ENCODE data around the gene RAPGEF4.

The RAPGEF4 gene

GRCh38 chr2:172702451-172702850 lies 33.2 kb upstream of the RAPGEF4 start:
- no peaks in the 10 kb centered on the region for H4K20me1 ChIP-seq (ENCODE audit: control insufficient read depth, insufficient read depth, low read depth, low read length)
- no peak for TF ChIP-seq EZH2phosphoT487 (IDR thresholded peaks at IDR 0.05; ENCODE audit: borderline replicate concordance, low read length)
- no peak for TF ChIP-seq CTCF (IDR thresholded peaks at IDR 0.05; ENCODE audit: low read depth, low read length, poor library complexity, severe bottlenecking)

GRCh38 chr2:172704072-172704936 lies 31.3 kb upstream of the RAPGEF4 start:
- Histone ChIP-seq H3K9me3 (ENCODE audit: control insufficient read depth, insufficient read depth, low read length) (no peaks in the 10 kb centered on the region), H4K20me1 (ENCODE audit: control insufficient read depth, insufficient read depth, low read depth, low read length) (no peaks in the 10 kb centered on the region), H3K4me3 (ENCODE audit: low read length) (no peak overlapping the region), H3K27me3 (ENCODE audit: control insufficient read depth, low read length) (peaks cover 9% of the 10 kb centered on the region; the same call in 1 of the 2 replicates), H3K4me2 (ENCODE audit: low read length) (no peak overlapping the region), H3K4me1 (ENCODE audit: control insufficient read depth, low read length) (peaks cover 1% of the 10 kb centered on the region), H3K9me2 (replicated peaks; ENCODE audit: control insufficient read depth, low read length) (no peaks in the 10 kb centered on the region), H3K36me3 (ENCODE audit: control insufficient read depth, low read length) (no peaks in the 10 kb centered on the region), H3K27ac (ENCODE audit: low read depth, low read length) (no peak overlapping the region), H3K79me2 (ENCODE audit: control insufficient read depth, low read length) (no peaks in the 10 kb centered on the region), H3F3A (ENCODE audit: control insufficient read depth, insufficient read depth) (no peaks in the 10 kb centered on the region)
- TF ChIP-seq EZH2phosphoT487 (IDR thresholded peaks at IDR 0.05; ENCODE audit: borderline replicate concordance, low read length) (no peak), CTCF (IDR thresholded peaks at IDR 0.05; ENCODE audit: low read depth, low read length, poor library complexity, severe bottlenecking) (peak; percentile 68)

More at GRCh38 chr2:172702451-172702850, 33.2 kb upstream of the RAPGEF4 start:
- Histone ChIP-seq H3K27ac (ENCODE audit: low read depth, low read length) (no peak overlapping the region), H3F3A (ENCODE audit: control insufficient read depth, insufficient read depth) (no peaks in the 10 kb centered on the region), H3K4me2 (ENCODE audit: low read length) (no peak overlapping the region), H3K27me3 (ENCODE audit: control insufficient read depth, low read length) (no peaks in the 10 kb centered on the region), H3K79me2 (ENCODE audit: control insufficient read depth, low read length) (no peaks in the 10 kb centered on the region), H3K9me2 (replicated peaks; ENCODE audit: control insufficient read depth, low read length) (no peaks in the 10 kb centered on the region), H3K36me3 (ENCODE audit: control insufficient read depth, low read length) (no peaks in the 10 kb centered on the region), H3K4me1 (ENCODE audit: control insufficient read depth, low read length) (no peaks in the 10 kb centered on the region), H3K4me3 (ENCODE audit: low read length) (no peak overlapping the region), H3K9me3 (ENCODE audit: control insufficient read depth, insufficient read depth, low read length) (no peaks in the 10 kb centered on the region)

- Histone ChIP-seq H3K4me1 (ENCODE audit: control insufficient read depth, low read length) (peaks cover 7% of the 10 kb centered on the region), H4K20me1 (ENCODE audit: control insufficient read depth, insufficient read depth, low read depth, low read length) (no peaks in the 10 kb centered on the region), H3K27ac (ENCODE audit: low read depth, low read length) (no peak overlapping the region), H3K9me2 (replicated peaks; ENCODE audit: control insufficient read depth, low read length) (no peaks in the 10 kb centered on the region), H3K4me2 (ENCODE audit: low read length) (no peak overlapping the region), H3K79me2 (ENCODE audit: control insufficient read depth, low read length) (no peaks in the 10 kb centered on the region), H3K4me3 (ENCODE audit: low read length) (no peak overlapping the region), H3K36me3 (ENCODE audit: control insufficient read depth, low read length) (no peaks in the 10 kb centered on the region), H3F3A (ENCODE audit: control insufficient read depth, insufficient read depth) (no peaks in the 10 kb centered on the region), H3K9me3 (ENCODE audit: control insufficient read depth, insufficient read depth, low read length) (no peaks in the 10 kb centered on the region), H3K27me3 (ENCODE audit: control insufficient read depth, low read length) (peaks cover 10% of the 10 kb centered on the region; the same call in 1 of the 2 replicates)
- TF ChIP-seq CTCF (IDR thresholded peaks at IDR 0.05; ENCODE audit: low read depth, low read length, poor library complexity, severe bottlenecking), result no peak
- no peak for TF ChIP-seq EZH2phosphoT487 (IDR thresholded peaks at IDR 0.05; ENCODE audit: borderline replicate concordance, low read length)
Observed at GRCh38 chr2:172705352-172705751, 30.3 kb upstream of the RAPGEF4 start.
